ENCODE results near the gene KPNA1.
"Not testable (repeated sequence)": the region's sequence is repeated elsewhere in the genome, so short reads cannot be mapped to it uniquely, and the experiment has no call there.

Gene KPNA1

GRCh38 chr3:122519693-122520092 is 5.0 kb upstream of the KPNA1 start:
- DNase-seq (ENCODE audit: low spot score) = no peak

GRCh38 chr3:122516846-122517360 is 2.2 kb upstream of the KPNA1 start:
- no peak for DNase-seq (ENCODE audit: low spot score)

GRCh38 chr3:122515870-122516269 is 1.1 kb upstream of the KPNA1 start:
- no peak for DNase-seq (ENCODE audit: low spot score)

- no peak for DNase-seq (ENCODE audit: low spot score)
Measured at GRCh38 chr3:122515020-122515468, 305 bp upstream of the KPNA1 start.

- DNase-seq (ENCODE audit: low spot score) = no peak
Measured at GRCh38 chr3:122513386-122514122, 1.2 kb downstream of the KPNA1 start.

GRCh38 chr3:122512284-122512683 is 2.5 kb downstream of the KPNA1 start:
- no peak for DNase-seq (ENCODE audit: low spot score)

- no peak for DNase-seq (ENCODE audit: low spot score)
Measured at GRCh38 chr3:122510878-122511535, 3.7 kb downstream of the KPNA1 start.

GRCh38 chr3:122508944-122509343 is 5.8 kb downstream of the KPNA1 start:
- not testable (repeated sequence) for DNase-seq (ENCODE audit: low spot score)

- no peak for DNase-seq (ENCODE audit: low spot score)
Measured at GRCh38 chr3:122508135-122508914, 6.4 kb downstream of the KPNA1 start.

GRCh38 chr3:122506450-122506849 is 8.3 kb downstream of the KPNA1 start:
- DNase-seq (ENCODE audit: low spot score) = no peak

- DNase-seq (ENCODE audit: low spot score) = no peak
Measured at GRCh38 chr3:122505676-122506075, 9.1 kb downstream of the KPNA1 start.

GRCh38 chr3:122502941-122503340 is 11.8 kb downstream of the KPNA1 start:
- no peak for DNase-seq (ENCODE audit: low spot score)

GRCh38 chr3:122502139-122502538 is 12.6 kb downstream of the KPNA1 start:
- DNase-seq (ENCODE audit: low spot score) = no peak

GRCh38 chr3:122500964-122501363 is 13.8 kb downstream of the KPNA1 start:
- DNase-seq (ENCODE audit: low spot score) = not testable (repeated sequence)

GRCh38 chr3:122498152-122498551 is 16.6 kb downstream of the KPNA1 start:
- no peak for DNase-seq (ENCODE audit: low spot score)

GRCh38 chr3:122497425-122497824 is 17.3 kb downstream of the KPNA1 start:
- no peak for DNase-seq (ENCODE audit: low spot score)

- DNase-seq (ENCODE audit: low spot score) = no peak
Measured at GRCh38 chr3:122496508-122496907, 18.2 kb downstream of the KPNA1 start.

GRCh38 chr3:122493296-122493695 is 21.4 kb downstream of the KPNA1 start:
- DNase-seq (ENCODE audit: low spot score) = no peak

GRCh38 chr3:122488262-122488973 is 26.3 kb downstream of the KPNA1 start:
- no peak for DNase-seq (ENCODE audit: low spot score)

GRCh38 chr3:122484985-122485384 is 29.8 kb downstream of the KPNA1 start:
- DNase-seq (ENCODE audit: low spot score) = no peak

- DNase-seq (ENCODE audit: low spot score) = no peak
Measured at GRCh38 chr3:122481390-122481789, 33.3 kb downstream of the KPNA1 start.

GRCh38 chr3:122476532-122476931 is 38.2 kb downstream of the KPNA1 start:
- DNase-seq (ENCODE audit: low spot score) = no peak

All from putamen (tissue), 1 donor.